ENCODE measurements around the gene ABCC1.

- TF ChIP-seq CTCF (IDR thresholded peaks at IDR 0.05; ENCODE audit: insufficient read depth, low read length, poor library complexity, severe bottlenecking), result no peak
- TF ChIP-seq EZH2phosphoT487 (conservative IDR thresholded peaks at IDR 0.05; ENCODE audit: low read length), result no peak
These were observed 200.3 kb downstream of the ABCC1 start for GRCh38 chr16:16149710-16150116.

All from SU-DHL-6 (cell line).